Endothelial cell of umbilical vein (primary cell): ENCODE measurements around the gene BCL7A. TPM values are rescaled to one million over a fixed set of nuclear protein-coding genes. Genes with fewer than 3 reads are reported as not detected.

Source experiments
- BruUV-seq: library from RNA; stranded (reverse); fragments of 400-500 nt; replicated peaks from 2 replicates; lab custom pipeline; 2021; lab: Mats Ljungman, UMichigan
- CTCF ChIA-PET: fragments of 300-600, 350-600 bp; sonication (Branson Sonifier 250); formaldehyde crosslinking; loops from one replicate; lab custom pipeline; 2021; ENCODE audit warnings: antibody characterized with exemption, inconsistent platforms; lab: Charles Lee
- POLR2A ChIA-PET: fragments of 300-600, 350-600 bp; sonication (Branson Sonifier 250); formaldehyde crosslinking; loops from one replicate; lab custom pipeline; 2021; ENCODE audit warnings: antibody characterized with exemption, inconsistent platforms; lab: Charles Lee
- DNase-seq: peaks from one replicate; pipeline ENCODE4 v3.0.0-alpha.2; 2011; ENCODE audit warnings: low read depth, low spot score
- FAIRE-seq: peaks from 2 replicates; lab custom pipeline; 2011; peaks lifted over from hg19 to GRCh38; lab: Jason Lieb, UNC
- H2AFZ ChIP-seq: 2 replicates; pipeline ENCODE4 v1.6.0; 2012; ENCODE audit warnings: low read depth, low read length, control low read depth, inconsistent platforms
- H3K27ac ChIP-seq: 2 replicates; pipeline ENCODE4 v1.5.1; 2011; ENCODE audit warnings: low read depth, mild to moderate bottlenecking, control low read depth, low read length, moderate library complexity; ENCODE audit not compliant: insufficient read depth
- H3K27me3 ChIP-seq, 2 experiments: 2 replicates each; pipeline versions ENCODE4 v1.6.0 to v1.6.1; 2011; ENCODE audit warnings: low read length in 2 of 2, mixed read lengths in 1 of 2; ENCODE audit not compliant: control insufficient read depth in 2 of 2, insufficient read depth in 2 of 2
- H3K36me3 ChIP-seq, 2 experiments: 2 replicates in 1 of 2; 3 replicates in 1 of 2; pipeline ENCODE4 v1.5.1; 2011; ENCODE audit warnings: low read length in 2 of 2, mild to moderate bottlenecking in 1 of 2, moderate library complexity in 1 of 2; ENCODE audit not compliant: control insufficient read depth in 2 of 2, insufficient read depth in 2 of 2; ENCODE audit errors: extremely low read depth in 1 of 2
- H3K4me1 ChIP-seq: 3 replicates; pipeline ENCODE4 v1.5.1; 2011; ENCODE audit warnings: mild to moderate bottlenecking, low read length; ENCODE audit not compliant: control insufficient read depth, insufficient read depth; ENCODE audit errors: extremely low read depth
- H3K4me2 ChIP-seq: 2 replicates; pipeline ENCODE4 v1.6.1; 2011; ENCODE audit warnings: low read length, control low read depth, mixed read lengths; ENCODE audit not compliant: insufficient read depth
- H3K4me3 ChIP-seq, 3 experiments: fragments of 200-600 bp in 1 of 3; sonication (generic), shearing (Covaris generic) in 1 of 3; replicated peaks in 1 of 3; 2 replicates each; pipeline ENCODE4 v1.5.1; 2011 to 2016; ENCODE audit warnings: control low read depth in 3 of 3, low read length in 3 of 3, mild to moderate bottlenecking in 2 of 3, inconsistent platforms in 1 of 3, low read depth in 1 of 3, moderate library complexity in 1 of 3; ENCODE audit not compliant: insufficient read depth in 1 of 3
- H3K79me2 ChIP-seq: 2 replicates; pipeline ENCODE4 v1.6.0; 2012; ENCODE audit warnings: low read length, inconsistent platforms; ENCODE audit not compliant: control insufficient read depth, insufficient read depth
- H3K9ac ChIP-seq: replicated peaks from 2 replicates; pipeline ENCODE3; 2011; ENCODE audit warnings: low read length, control low read depth; ENCODE audit not compliant: insufficient read depth; ENCODE audit errors: extremely low read depth
- H3K9me1 ChIP-seq: replicated peaks from 3 replicates; pipeline ENCODE4 v1.6.0; 2011; ENCODE audit warnings: mild to moderate bottlenecking, low read length; ENCODE audit not compliant: control insufficient read depth, insufficient read depth; ENCODE audit errors: extremely low read depth
- H3K9me3 ChIP-seq: replicated peaks from 2 replicates; pipeline ENCODE4 v1.5.1; 2012; ENCODE audit warnings: low read length, inconsistent platforms; ENCODE audit not compliant: control insufficient read depth, insufficient read depth
- H4K20me1 ChIP-seq: replicated peaks from 2 replicates; pipeline ENCODE3; 2011; ENCODE audit warnings: mild to moderate bottlenecking, low read length; ENCODE audit not compliant: control insufficient read depth, insufficient read depth; ENCODE audit errors: extremely low read depth
- CTCF ChIP-seq, 2 donors: IDR thresholded peaks; 1 replicate in 1 of 2; 2 replicates in 1 of 2; pipeline ENCODE4 v1.5.1; 2011; ENCODE audit warnings: low read length in 2 of 2, mild to moderate bottlenecking in 2 of 2, moderate library complexity in 2 of 2, control low read depth in 1 of 2, inconsistent platforms in 1 of 2, low read depth in 1 of 2; ENCODE audit not compliant: insufficient read depth in 1 of 2; ENCODE audit errors: extremely low read depth in 1 of 2
- EZH2 ChIP-seq: IDR thresholded peaks from 2 replicates; pipeline ENCODE4 v1.6.1; 2012; ENCODE audit warnings: borderline replicate concordance, low read depth, mild to moderate bottlenecking, moderate library complexity, low read length, inconsistent platforms; ENCODE audit not compliant: severe bottlenecking
- FOS ChIP-seq: IDR thresholded peaks from 2 replicates; pipeline ENCODE4 v1.6.1; 2011; ENCODE audit warnings: mild to moderate bottlenecking, low read length, moderate library complexity, borderline replicate concordance; ENCODE audit not compliant: insufficient read depth
- GATA2 ChIP-seq: IDR thresholded peaks from 2 replicates; pipeline ENCODE4 v1.7.0; 2011; ENCODE audit warnings: low read depth, mild to moderate bottlenecking, moderate library complexity, mixed read lengths, low read length; ENCODE audit not compliant: insufficient read length, insufficient read depth
- JUN ChIP-seq: IDR thresholded peaks from 2 replicates; pipeline ENCODE4 v1.6.1; 2011; ENCODE audit warnings: borderline replicate concordance, low read depth; ENCODE audit not compliant: insufficient read length, insufficient read depth
- MAX ChIP-seq: IDR thresholded peaks from 2 replicates; pipeline ENCODE4 v1.6.1; 2011; ENCODE audit not compliant: insufficient read depth, insufficient read length
- MYC ChIP-seq: IDR thresholded peaks from one replicate; pipeline ENCODE4 v1.6.1; 2011; ENCODE audit warnings: mild to moderate bottlenecking, low read depth, low read length
- POLR2A ChIP-seq: IDR thresholded peaks from 2 replicates; pipeline ENCODE4 v1.6.1; 2012; ENCODE audit warnings: low read depth, mild to moderate bottlenecking, control low read depth, low read length
- POLR2AphosphoS5 ChIP-seq: IDR thresholded peaks from 2 replicates; pipeline ENCODE4 v1.6.1; 2012; ENCODE audit warnings: low read depth, mild to moderate bottlenecking, control low read depth, low read length, moderate library complexity; ENCODE audit not compliant: insufficient read depth
- dilution Hi-C: fragments of 300-500 bp; cut with MboI; formaldehyde crosslinking; loops from one replicate; pipeline ENCODE4 v1.15.0; 2019; ENCODE audit warnings: low sequenced_read_pairs; ENCODE audit not compliant: extremely low pct_ligation_motif_present
- intact Hi-C: fragments of 100-400 bp; cut with micrococcal nuclease; formaldehyde crosslinking; loops from one replicate; pipeline ENCODE4 v1.10.0; 2022
- polyA plus RNA-seq, 4 experiments: library from polyadenylated mRNA; depleted of rRNA in 3 of 4; stranded (reverse) in 3 of 4; unstranded in 1 of 4; fragments of >200 nt; gene quantifications; 2 replicates each; pipeline versions ENCODE4 v1.2.1 to v1.2.3, GENCODE V29; 2011 to 2012; ENCODE audit warnings: missing spikeins in 1 of 4
- total RNA-seq: library from RNA; stranded (reverse); gene quantifications from 2 replicates; pipeline ENCODE4 v1.2.3, GENCODE V29; 2021

The BCL7A gene
- total and polyA plus RNA-seq, 2 donors (not counting 3 experiments of a cell fraction or from before 2014, with no cell fraction given), result 9.7 to 11.1 TPM

GRCh38 chr12:122067548-122067947, 45.9 kb downstream of the BCL7A start:
- Histone ChIP-seq H3K27me3 (no peaks in the 10 kb centered on the region), H3K4me1 (peaks cover 36% of the 10 kb centered on the region), H3K4me3 (no peak overlapping the region), H2AFZ (no peak overlapping the region), H3K4me2 (no peak overlapping the region), H3K36me3 (no peaks in the 10 kb centered on the region), H3K9ac (no peak overlapping the region), H3K27ac (no peak overlapping the region), H3K9me3 (no peaks in the 10 kb centered on the region), H3K79me2 (no peaks in the 10 kb centered on the region), H3K9me1 (no peaks in the 10 kb centered on the region), H4K20me1 (no peaks in the 10 kb centered on the region)
- FAIRE-seq (no peak), DNase-seq (no peak)
- TF ChIP-seq FOS, result no peak
- TF ChIP-seq EZH2, result no peak
- TF ChIP-seq MYC, result no peak
- no peak for TF ChIP-seq MAX
- TF ChIP-seq JUN, result no peak
- TF ChIP-seq GATA2, result no peak
- TF ChIP-seq CTCF (IDR thresholded peaks at IDR 0.05; ENCODE audit: extremely low read depth in 1 of 2, insufficient read depth in 1 of 2, low read depth in 1 of 2, low read length in 2 of 2), result no peak
- no peak for TF ChIP-seq POLR2A
- no peak for TF ChIP-seq POLR2AphosphoS5
- dilution Hi-C loops, result no loop called here
- ChIA-PET CTCF (interaction anchor here (1.2 kb wide), 1 partner anchor 13 kb away, joined by 3 read pairs; no protein-coding TSS in a partner anchor), POLR2A (no interaction called here)
- no TSS peak for BruUV-seq
- intact Hi-C loops, result no loop called here
